K562 (cell line): ENCODE data around the gene OBP2A. TPM values are rescaled to one million over a fixed set of nuclear protein-coding genes. Genes with fewer than 3 reads are reported as not detected.
A peak's percentile ranks its signal among the peaks of the same experiment; 100 is the strongest.

Experiments used
- BRF1 ChIP-seq: IDR thresholded peaks from 3 replicates; pipeline ENCODE4 v1.6.1; 2011; ENCODE audit warnings: borderline replicate concordance, mild to moderate bottlenecking; ENCODE audit not compliant: insufficient read length; ENCODE audit errors: extremely low read depth
- CBFA2T2 ChIP-seq: fragments of 450-650 bp; conservative IDR thresholded peaks from 2 replicates; pipeline ENCODE4 v1.6.1; 2017; ENCODE audit warnings: mild to moderate bottlenecking
- CREBBP ChIP-seq: IDR thresholded peaks from one replicate; pipeline ENCODE4 v1.6.1; 2012; ENCODE audit warnings: low read depth, mild to moderate bottlenecking, control low read depth, inconsistent platforms, low read length
- MBD1 ChIP-seq: fragments of 250-450 bp; sonication (Bioruptor Pico); IDR thresholded peaks from 2 replicates; pipeline ENCODE4 v1.8.0; 2022; ENCODE audit warnings: inconsistent platforms
- NRF1 ChIP-seq, 2 experiments: fragments of 450-650 bp; IDR thresholded peaks in 1 of 2; conservative IDR thresholded peaks in 1 of 2; 2 replicates each; pipeline ENCODE4 v1.6.1; 2014; ENCODE audit warnings: mild to moderate bottlenecking in 2 of 2
- PHF8 ChIP-seq: fragments of 200-600 bp; sonication (generic); IDR thresholded peaks from 2 replicates; pipeline ENCODE4 v1.6.1; 2012; ENCODE audit warnings: mixed run types, mild to moderate bottlenecking, inconsistent platforms, low read length, moderate library complexity, borderline replicate concordance
- POLR2A ChIP-seq: fragments of 450-650 bp; conservative IDR thresholded peaks from 2 replicates; pipeline ENCODE4 v1.6.1; 2016
- ZNF217 ChIP-seq: sonication (generic); formaldehyde crosslinking; IDR thresholded peaks from 2 replicates; pipeline ENCODE4 v1.8.0; 2022; ENCODE audit warnings: mild to moderate bottlenecking, missing genetic modification reagents
- ZNF23 ChIP-seq: fragments of 250-450 bp; sonication (Bioruptor Pico); IDR thresholded peaks from 2 replicates; pipeline ENCODE4 v1.4.0; 2020; ENCODE audit warnings: mild to moderate bottlenecking
- ZNF384 ChIP-seq: IDR thresholded peaks from 2 replicates; pipeline ENCODE4 v1.6.1; 2012; ENCODE audit warnings: low read depth, low read length, improper control_type of control experiment
- polyA plus RNA-seq, 8 experiments: library from polyadenylated mRNA; depleted of rRNA in 4 of 8; stranded (reverse) in 5 of 8; unstranded in 3 of 8; fragments of >200 nt; fragmentation: Nextera tagmentation in 2 of 8; fragmentation: Illumina TruSeq in 1 of 8; extraction: Ambion mirVana in 2 of 8; extraction: Trizol in 1 of 8; gene quantifications; 2 replicates each; pipeline versions ENCODE4 v1.2.1 to v1.2.3, GENCODE V29; 2011 to 2014; ENCODE audit warnings: inconsistent platforms in 1 of 8, missing spikeins in 1 of 8
- total RNA-seq, 7 experiments: library from RNA; depleted of rRNA in 6 of 7; stranded (reverse); fragments of >200 nt in 6 of 7; fragmentation: Illumina TruSeq in 2 of 7; extraction: Trizol in 2 of 7; gene quantifications; 2 replicates each; pipeline versions ENCODE4 v1.2.1 to v1.2.3, GENCODE V29; 2011 to 2021; ENCODE audit warnings: low replicate concordance in 1 of 7
- TF ChIP-seq, protein P1 (sequence below), 2 experiments: IDR thresholded peaks in 1 of 2; conservative IDR thresholded peaks in 1 of 2; 2 replicates each; pipeline ENCODE4 v1.6.1; 2016; ENCODE audit warnings: low read depth in 2 of 2, mild to moderate bottlenecking in 1 of 2, missing compliant biosample characterization in 1 of 2, missing genetic modification characterization in 1 of 2, moderate library complexity in 1 of 2
- TF ChIP-seq, protein P2 (sequence below): fragments of 200-800 bp; sonication (Bioruptor generic); IDR thresholded peaks from 2 replicates; pipeline ENCODE4 v1.6.1; 2016; ENCODE audit warnings: missing genetic modification characterization, missing compliant biosample characterization
- TF ChIP-seq, protein P3 (sequence below): fragments of 250-450 bp; sonication (Bioruptor Pico); IDR thresholded peaks from 2 replicates; pipeline ENCODE4 v1.8.0; 2022; ENCODE audit warnings: inconsistent platforms, mild to moderate bottlenecking, moderate library complexity, borderline replicate concordance

The OBP2A gene
- total and polyA plus RNA-seq, 9 of the 15 experiments (the other 6 are each of a cell fraction or from before 2014, with no cell fraction given) = not detected

DNA sequence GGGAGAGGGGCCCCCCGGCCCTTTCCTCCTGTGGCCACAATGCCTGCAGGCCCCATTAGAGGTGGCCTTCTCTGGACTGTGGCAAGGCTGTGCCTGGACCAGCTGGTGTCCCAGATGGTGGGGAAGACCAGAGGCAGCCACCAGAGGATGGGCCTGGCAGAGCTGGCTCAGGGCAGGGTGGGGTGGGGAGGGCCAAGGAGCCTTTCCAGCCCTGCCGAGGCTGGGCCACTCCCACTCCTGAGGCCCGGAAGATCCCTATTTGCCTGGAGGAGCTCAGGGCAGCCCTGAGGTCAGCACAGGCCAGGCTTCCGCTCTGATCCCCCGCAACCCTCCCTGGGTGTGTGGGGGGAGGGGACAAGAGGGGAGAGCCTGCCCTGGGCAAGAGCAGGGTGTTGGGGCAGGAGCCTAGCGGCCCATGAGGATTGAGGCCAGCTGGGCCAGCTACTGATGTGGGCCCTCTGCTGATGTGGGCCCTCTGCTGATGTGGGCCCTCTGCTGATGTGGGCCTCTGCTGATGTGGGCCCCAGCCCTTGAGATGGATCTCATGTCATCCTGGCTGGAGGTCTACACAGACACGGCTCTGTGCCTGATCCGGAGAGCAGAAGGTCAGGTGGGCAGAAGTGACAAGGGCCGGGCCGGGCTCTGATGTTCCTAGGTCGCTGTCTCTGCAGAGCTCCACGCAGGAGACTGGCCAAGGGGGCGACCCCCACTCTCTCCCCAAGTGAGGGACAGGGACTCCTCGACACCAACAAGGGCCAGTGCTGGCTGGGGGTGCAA is 39.4 kb upstream of the OBP2A start (continued):
- TF ChIP-seq CREBBP (no peak), ZNF384 (no peak), POLR2A (no peak), PHF8 (peak; percentile 39; the same call in 1 of the 2 replicates), CBFA2T2 (no peak), ZNF23 (CRISPR knock-in tag) (no peak), BRF1 (no peak), ZNF217 (CRISPR knock-in tag) (no peak), MBD1 (CRISPR knock-in tag) (no peak), NRF1 (conservative IDR thresholded peaks at IDR 0.05 in 1 of 2, IDR thresholded peaks at IDR 0.05 in 1 of 2) (peak; percentile 0 to 54; a peak in 2 of 4 replicates)
- TF ChIP-seq, protein P1, sequence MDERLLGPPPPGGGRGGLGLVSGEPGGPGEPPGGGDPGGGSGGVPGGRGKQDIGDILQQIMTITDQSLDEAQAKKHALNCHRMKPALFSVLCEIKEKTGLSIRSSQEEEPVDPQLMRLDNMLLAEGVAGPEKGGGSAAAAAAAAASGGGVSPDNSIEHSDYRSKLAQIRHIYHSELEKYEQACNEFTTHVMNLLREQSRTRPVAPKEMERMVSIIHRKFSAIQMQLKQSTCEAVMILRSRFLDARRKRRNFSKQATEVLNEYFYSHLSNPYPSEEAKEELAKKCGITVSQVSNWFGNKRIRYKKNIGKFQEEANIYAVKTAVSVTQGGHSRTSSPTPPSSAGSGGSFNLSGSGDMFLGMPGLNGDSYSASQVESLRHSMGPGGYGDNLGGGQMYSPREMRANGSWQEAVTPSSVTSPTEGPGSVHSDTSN (CRISPR knock-in tag; IDR thresholded peaks at IDR 0.05; ENCODE audit: low read depth) = no peak
- TF ChIP-seq, protein P1 (tag; conservative IDR thresholded peaks at IDR 0.05; ENCODE audit: low read depth) = no peak
- TF ChIP-seq, protein P2, sequence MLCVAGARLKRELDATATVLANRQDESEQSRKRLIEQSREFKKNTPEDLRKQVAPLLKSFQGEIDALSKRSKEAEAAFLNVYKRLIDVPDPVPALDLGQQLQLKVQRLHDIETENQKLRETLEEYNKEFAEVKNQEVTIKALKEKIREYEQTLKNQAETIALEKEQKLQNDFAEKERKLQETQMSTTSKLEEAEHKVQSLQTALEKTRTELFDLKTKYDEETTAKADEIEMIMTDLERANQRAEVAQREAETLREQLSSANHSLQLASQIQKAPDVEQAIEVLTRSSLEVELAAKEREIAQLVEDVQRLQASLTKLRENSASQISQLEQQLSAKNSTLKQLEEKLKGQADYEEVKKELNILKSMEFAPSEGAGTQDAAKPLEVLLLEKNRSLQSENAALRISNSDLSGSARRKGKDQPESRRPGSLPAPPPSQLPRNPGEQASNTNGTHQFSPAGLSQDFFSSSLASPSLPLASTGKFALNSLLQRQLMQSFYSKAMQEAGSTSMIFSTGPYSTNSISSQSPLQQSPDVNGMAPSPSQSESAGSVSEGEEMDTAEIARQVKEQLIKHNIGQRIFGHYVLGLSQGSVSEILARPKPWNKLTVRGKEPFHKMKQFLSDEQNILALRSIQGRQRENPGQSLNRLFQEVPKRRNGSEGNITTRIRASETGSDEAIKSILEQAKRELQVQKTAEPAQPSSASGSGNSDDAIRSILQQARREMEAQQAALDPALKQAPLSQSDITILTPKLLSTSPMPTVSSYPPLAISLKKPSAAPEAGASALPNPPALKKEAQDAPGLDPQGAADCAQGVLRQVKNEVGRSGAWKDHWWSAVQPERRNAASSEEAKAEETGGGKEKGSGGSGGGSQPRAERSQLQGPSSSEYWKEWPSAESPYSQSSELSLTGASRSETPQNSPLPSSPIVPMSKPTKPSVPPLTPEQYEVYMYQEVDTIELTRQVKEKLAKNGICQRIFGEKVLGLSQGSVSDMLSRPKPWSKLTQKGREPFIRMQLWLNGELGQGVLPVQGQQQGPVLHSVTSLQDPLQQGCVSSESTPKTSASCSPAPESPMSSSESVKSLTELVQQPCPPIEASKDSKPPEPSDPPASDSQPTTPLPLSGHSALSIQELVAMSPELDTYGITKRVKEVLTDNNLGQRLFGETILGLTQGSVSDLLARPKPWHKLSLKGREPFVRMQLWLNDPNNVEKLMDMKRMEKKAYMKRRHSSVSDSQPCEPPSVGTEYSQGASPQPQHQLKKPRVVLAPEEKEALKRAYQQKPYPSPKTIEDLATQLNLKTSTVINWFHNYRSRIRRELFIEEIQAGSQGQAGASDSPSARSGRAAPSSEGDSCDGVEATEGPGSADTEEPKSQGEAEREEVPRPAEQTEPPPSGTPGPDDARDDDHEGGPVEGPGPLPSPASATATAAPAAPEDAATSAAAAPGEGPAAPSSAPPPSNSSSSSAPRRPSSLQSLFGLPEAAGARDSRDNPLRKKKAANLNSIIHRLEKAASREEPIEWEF (CRISPR knock-in tag) = no peak
- TF ChIP-seq, protein P3, sequence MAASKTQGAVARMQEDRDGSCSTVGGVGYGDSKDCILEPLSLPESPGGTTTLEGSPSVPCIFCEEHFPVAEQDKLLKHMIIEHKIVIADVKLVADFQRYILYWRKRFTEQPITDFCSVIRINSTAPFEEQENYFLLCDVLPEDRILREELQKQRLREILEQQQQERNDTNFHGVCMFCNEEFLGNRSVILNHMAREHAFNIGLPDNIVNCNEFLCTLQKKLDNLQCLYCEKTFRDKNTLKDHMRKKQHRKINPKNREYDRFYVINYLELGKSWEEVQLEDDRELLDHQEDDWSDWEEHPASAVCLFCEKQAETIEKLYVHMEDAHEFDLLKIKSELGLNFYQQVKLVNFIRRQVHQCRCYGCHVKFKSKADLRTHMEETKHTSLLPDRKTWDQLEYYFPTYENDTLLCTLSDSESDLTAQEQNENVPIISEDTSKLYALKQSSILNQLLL (CRISPR knock-in tag) = no peak
